ENCODE data around the gene UBE2R2. TPM values are rescaled to one million over a fixed set of nuclear protein-coding genes. Genes with fewer than 3 reads are reported as not detected.
"Not testable (repeated sequence)": the region's sequence is repeated elsewhere in the genome, so short reads cannot be mapped to it uniquely, and the experiment has no call there.

UBE2R2 gene
- total and polyA plus RNA-seq, 2 donors (not counting 3 experiments of a cell fraction or from before 2014, with no cell fraction given), result 23.9 to 54.3 TPM

GRCh38 chr9:33846231-33846630 lies 29.3 kb downstream of the UBE2R2 start:
- Histone ChIP-seq H3K4me3 (replicated peaks in 1 of 3; ENCODE audit: insufficient read depth in 1 of 3, low read depth in 1 of 3, low read length in 3 of 3) (no peak overlapping the region), H3K9ac (replicated peaks; ENCODE audit: extremely low read depth, insufficient read depth, low read length) (no peak overlapping the region), H2AFZ (ENCODE audit: low read depth, low read length) (no peak overlapping the region), H3K27me3 (ENCODE audit: control insufficient read depth in 2 of 2, insufficient read depth in 2 of 2, low read length in 2 of 2) (no peaks in the 10 kb centered on the region), H3K27ac (ENCODE audit: insufficient read depth, low read depth, low read length) (no peak overlapping the region), H3K4me1 (ENCODE audit: control insufficient read depth, extremely low read depth, insufficient read depth, low read length) (peaks cover 13% of the 10 kb centered on the region), H3K9me3 (replicated peaks; ENCODE audit: control insufficient read depth, insufficient read depth, low read length) (no peaks in the 10 kb centered on the region), H4K20me1 (replicated peaks; ENCODE audit: control insufficient read depth, extremely low read depth, insufficient read depth, low read length) (peaks cover 8% of the 10 kb centered on the region), H3K9me1 (replicated peaks; ENCODE audit: control insufficient read depth, extremely low read depth, insufficient read depth, low read length) (no peaks in the 10 kb centered on the region), H3K4me2 (ENCODE audit: insufficient read depth, low read length) (no peak overlapping the region), H3K79me2 (ENCODE audit: control insufficient read depth, insufficient read depth, low read length) (peaks cover 96% of the 10 kb centered on the region), H3K36me3 (ENCODE audit: control insufficient read depth in 2 of 2, extremely low read depth in 1 of 2, insufficient read depth in 2 of 2, low read length in 2 of 2) (no peaks in the 10 kb centered on the region)
- FAIRE-seq (no peak), DNase-seq (ENCODE audit: low read depth, low spot score) (no peak)
- no TSS peak for BruUV-seq (replicated peaks)
- dilution Hi-C loops (cut with MboI; ENCODE audit: extremely low pct_ligation_motif_present, low sequenced_read_pairs) (no loop called here), intact Hi-C loops (cut with micrococcal nuclease) (no loop called here)
- ChIA-PET CTCF (no interaction called here), POLR2A (no interaction called here)
- TF ChIP-seq MYC (IDR thresholded peaks at IDR 0.05; ENCODE audit: low read depth, low read length) (no peak), JUN (IDR thresholded peaks at IDR 0.05; ENCODE audit: borderline replicate concordance, insufficient read depth, insufficient read length, low read depth) (no peak), CTCF (IDR thresholded peaks at IDR 0.05; ENCODE audit: extremely low read depth in 1 of 2, insufficient read depth in 1 of 2, low read depth in 1 of 2, low read length in 2 of 2) (no peak), GATA2 (IDR thresholded peaks at IDR 0.05; ENCODE audit: insufficient read depth, insufficient read length, low read depth, low read length) (no peak), EZH2 (IDR thresholded peaks at IDR 0.05; ENCODE audit: borderline replicate concordance, low read depth, low read length, severe bottlenecking) (no peak), MAX (IDR thresholded peaks at IDR 0.05; ENCODE audit: insufficient read depth, insufficient read length) (no peak), POLR2AphosphoS5 (IDR thresholded peaks at IDR 0.05; ENCODE audit: insufficient read depth, low read depth, low read length) (no peak), POLR2A (IDR thresholded peaks at IDR 0.05; ENCODE audit: low read depth, low read length) (no peak), FOS (IDR thresholded peaks at IDR 0.05; ENCODE audit: borderline replicate concordance, insufficient read depth, low read length) (no peak)

- H2AFZ ChIP-seq (ENCODE audit: low read depth, low read length); FAIRE-seq; BruUV-seq (replicated peaks); H3K27me3 ChIP-seq (ENCODE audit: control insufficient read depth in 2 of 2, insufficient read depth in 2 of 2, low read length in 2 of 2); H3K27ac ChIP-seq (ENCODE audit: insufficient read depth, low read depth, low read length); H3K9me1 ChIP-seq (replicated peaks; ENCODE audit: control insufficient read depth, extremely low read depth, insufficient read depth, low read length); H3K36me3 ChIP-seq (ENCODE audit: control insufficient read depth in 2 of 2, extremely low read depth in 1 of 2, insufficient read depth in 2 of 2, low read length in 2 of 2); H3K9ac ChIP-seq (replicated peaks; ENCODE audit: extremely low read depth, insufficient read depth, low read length); H3K4me3 ChIP-seq (replicated peaks in 1 of 3; ENCODE audit: insufficient read depth in 1 of 3, low read depth in 1 of 3, low read length in 3 of 3); H4K20me1 ChIP-seq (replicated peaks; ENCODE audit: control insufficient read depth, extremely low read depth, insufficient read depth, low read length); H3K4me2 ChIP-seq (ENCODE audit: insufficient read depth, low read length); H3K9me3 ChIP-seq (replicated peaks; ENCODE audit: control insufficient read depth, insufficient read depth, low read length); dilution Hi-C loops (cut with MboI; ENCODE audit: extremely low pct_ligation_motif_present, low sequenced_read_pairs); DNase-seq (ENCODE audit: low read depth, low spot score); POLR2A ChIA-PET; intact Hi-C loops (cut with micrococcal nuclease): not testable (repeated sequence)
- H3K79me2 ChIP-seq (ENCODE audit: control insufficient read depth, insufficient read depth, low read length), result peaks cover 96% of the 10 kb centered on the region
- peaks cover 22% of the 10 kb centered on the region for H3K4me1 ChIP-seq (ENCODE audit: control insufficient read depth, extremely low read depth, insufficient read depth, low read length)
- CTCF ChIA-PET, result interaction anchor here (2.0 kb wide), 2 partner anchors 34 to 110 kb away, joined by 5 to 6 read pairs; no protein-coding TSS in a partner anchor
Observed at GRCh38 chr9:33847894-33848205, 30.9 kb downstream of the UBE2R2 start.
